NCI-H2227 treated with DMSO at 0.1 percent for 48 hours (cell line): Measurements from ENCODE around the gene PLCB1.
A peak's percentile ranks its signal among the peaks of the same experiment; 100 is the strongest.

ENCODE experiments used
- DNase-seq: peaks from one replicate; lab custom pipeline; 2025; lab: John Stamatoyannopoulos, UW

Gene PLCB1

DNA sequence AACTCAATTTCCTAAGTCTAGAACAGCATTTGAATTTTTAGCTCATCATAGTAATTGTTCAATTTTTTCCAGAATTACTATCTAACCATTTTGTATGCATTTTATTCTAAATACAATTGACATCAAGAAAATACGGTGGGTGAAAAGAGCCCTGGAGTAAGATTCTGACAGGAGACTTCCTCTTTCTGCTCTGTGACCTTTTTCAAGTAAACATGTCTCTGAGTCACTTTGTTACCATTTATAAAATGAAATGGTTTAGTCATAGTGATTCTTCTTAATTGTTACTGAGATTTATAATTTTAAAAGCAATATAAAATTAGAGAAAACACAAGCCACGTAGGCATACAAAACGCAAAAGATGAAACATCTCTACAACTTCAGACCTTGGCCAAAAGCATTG lies 80.2 kb downstream of the PLCB1 start:
- no peak for DNase-seq

DNA sequence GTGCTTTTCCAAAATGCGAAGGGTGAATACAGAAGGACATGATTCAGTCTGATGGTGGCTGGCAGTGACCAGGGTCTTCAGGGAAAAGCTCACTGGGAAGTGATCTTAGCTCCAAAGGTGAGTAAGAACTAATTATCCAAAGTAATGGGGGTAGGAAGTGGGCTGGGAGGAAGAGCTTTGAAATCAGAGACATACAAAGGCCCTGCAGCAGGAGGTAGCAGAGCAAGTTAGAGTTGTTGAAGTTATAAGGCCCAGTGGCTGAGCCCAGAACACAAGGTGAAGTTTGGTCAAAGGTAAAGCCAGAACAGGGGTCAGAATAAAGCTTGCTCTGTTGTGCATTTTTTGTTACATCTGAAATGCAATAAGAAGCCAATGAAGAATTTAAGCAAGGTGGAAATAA lies 81.2 kb downstream of the PLCB1 start:
- no peak for DNase-seq

DNA sequence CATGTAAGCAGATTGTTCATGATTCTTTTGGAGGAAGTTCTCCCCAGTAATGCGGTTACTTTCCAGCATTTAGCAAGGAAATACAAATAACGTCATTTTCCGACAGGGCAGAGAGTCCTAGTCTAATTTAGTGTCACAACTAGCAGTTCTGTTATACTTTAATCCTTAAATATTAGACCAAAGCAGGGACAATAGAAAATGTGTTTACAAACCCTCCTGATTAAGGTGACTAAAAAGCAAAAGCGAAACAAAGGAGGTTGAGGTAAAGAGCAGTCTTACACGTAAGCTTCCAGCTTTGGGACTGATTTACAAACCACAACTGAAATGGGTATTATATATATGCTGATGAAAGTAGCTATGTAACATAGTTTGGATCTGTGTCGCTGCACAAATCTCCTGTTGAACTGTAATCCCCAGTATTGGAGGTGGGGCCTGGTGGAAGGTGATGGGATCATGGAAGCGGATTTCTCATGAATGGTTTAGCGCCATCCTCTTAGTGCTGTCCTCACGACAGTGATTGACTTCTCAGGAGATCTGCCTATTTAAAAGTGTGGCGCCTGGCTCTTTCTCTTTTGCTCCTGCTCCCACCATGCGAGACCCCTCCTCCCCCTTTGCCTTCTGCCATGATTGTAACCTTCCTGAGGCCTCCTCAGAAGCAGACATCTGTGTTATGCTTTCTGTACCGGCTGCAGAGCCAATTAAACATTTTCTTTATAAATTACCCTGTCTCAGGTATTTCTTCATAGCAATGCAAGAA lies 81.9 kb downstream of the PLCB1 start:
- no peak for DNase-seq

DNA sequence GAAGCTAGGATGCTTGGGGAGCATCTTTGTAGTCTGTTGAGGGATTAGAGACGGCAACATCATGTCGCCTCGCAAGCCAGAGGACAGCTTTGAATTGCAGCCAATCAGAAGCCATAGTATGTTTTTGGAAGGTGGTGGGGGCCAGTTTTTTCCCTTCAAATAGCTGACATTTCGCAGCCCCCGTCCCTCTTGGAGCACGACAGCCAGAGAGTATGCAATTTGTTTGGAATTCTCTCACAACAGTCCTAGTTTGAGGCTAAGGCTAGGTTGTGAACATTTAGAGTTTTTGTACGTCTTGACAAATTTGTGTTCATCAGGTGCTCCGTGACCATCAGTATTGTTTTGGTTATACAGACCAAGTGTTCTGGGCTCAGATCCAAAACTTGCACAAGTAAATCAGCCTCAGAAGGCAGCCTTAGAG lies 83.3 kb downstream of the PLCB1 start:
- no peak for DNase-seq

DNA sequence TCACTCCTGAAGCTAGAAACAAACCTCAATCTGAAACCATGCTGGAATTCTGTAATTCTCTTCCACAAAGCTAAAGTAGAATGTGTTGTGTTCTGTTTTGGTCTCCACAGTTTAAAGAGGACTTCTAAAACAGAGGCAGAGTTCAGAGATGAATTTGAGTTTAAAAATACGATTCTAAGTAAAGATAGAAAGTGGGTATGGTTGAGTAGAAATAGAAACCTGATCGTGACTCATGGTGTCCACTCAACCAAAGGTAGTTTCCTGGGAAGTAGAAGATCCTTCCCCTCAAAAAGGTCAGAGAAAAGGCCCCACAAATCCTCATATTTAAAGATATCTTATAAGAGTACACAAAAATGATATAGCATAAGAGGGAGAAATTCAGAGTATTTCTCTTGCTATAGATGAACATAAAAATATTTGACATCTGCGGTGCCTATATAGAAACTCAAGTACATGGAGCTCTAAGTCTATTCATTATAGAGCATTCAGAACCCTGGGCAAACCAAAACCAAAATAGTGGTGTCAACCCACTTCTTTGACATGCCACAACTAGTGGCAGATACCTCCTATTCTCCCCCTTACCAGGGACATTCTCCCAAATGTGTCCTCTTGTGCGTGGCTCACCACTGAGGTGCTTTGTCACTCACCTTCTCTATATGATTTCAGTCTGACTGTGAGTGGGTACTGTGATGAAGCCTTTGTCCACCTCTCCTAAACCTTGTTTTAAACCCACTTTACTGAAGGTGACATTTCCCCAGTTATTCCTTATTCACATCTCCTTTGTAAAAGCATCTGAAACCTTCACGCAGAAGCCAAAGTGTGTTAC lies 84.5 kb downstream of the PLCB1 start:
- no peak for DNase-seq

DNA sequence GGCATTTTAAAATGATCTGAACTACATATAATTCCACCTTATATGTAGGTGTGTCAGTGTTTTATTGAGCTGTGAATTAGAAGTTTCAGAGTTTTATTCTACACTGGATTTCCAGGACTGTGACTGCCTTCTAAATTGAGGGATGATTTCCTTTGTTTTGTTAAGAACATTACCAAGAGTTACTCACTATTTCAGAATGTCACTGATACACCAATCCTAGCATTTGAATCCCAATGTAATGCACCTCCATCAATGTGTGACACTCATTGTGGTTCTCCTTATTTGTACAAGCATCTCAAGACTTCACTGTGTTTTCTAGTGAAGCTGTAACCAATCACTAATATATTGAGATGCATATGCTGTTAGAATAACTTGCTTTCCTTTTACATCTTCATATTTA lies 86.8 kb downstream of the PLCB1 start:
- no peak for DNase-seq

DNA sequence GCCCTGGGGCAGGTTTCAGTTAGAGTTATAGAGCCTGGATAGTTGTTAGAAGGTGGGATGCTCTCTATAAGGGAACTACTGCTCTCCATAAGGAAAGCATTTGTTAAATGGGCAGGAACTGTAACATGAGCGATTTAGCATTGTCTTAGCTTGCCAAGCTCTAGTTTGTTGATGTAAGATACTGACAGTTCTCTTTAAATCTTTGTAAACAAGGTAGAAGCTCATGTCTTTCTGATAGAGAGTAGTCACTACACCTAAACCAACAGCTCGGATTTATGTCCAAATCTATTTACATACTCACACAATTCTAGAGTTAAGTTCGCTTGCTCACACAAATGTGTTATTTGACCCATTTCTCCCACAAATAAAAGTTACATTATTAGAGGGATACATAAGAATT lies 87.3 kb downstream of the PLCB1 start:
- no peak for DNase-seq

DNA sequence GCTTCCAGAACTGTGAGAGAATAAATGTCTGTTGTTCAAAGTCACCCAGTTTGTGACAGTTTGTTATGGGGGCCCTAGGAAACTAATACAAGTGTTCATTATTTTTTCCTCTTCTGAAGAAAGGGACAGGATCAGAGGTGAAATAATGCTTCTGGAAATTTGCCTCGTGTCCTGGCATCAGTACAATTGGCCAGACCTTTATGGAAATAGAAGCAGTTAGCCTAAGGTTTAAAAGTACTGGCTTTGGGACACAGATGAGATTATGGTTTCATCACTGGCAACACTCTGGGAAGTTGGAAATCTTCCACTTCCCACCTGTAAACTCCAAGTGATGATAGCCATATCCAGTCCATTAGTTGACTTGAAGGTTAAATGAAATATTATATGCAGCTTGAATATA lies 88.7 kb downstream of the PLCB1 start:
- no peak for DNase-seq

DNA sequence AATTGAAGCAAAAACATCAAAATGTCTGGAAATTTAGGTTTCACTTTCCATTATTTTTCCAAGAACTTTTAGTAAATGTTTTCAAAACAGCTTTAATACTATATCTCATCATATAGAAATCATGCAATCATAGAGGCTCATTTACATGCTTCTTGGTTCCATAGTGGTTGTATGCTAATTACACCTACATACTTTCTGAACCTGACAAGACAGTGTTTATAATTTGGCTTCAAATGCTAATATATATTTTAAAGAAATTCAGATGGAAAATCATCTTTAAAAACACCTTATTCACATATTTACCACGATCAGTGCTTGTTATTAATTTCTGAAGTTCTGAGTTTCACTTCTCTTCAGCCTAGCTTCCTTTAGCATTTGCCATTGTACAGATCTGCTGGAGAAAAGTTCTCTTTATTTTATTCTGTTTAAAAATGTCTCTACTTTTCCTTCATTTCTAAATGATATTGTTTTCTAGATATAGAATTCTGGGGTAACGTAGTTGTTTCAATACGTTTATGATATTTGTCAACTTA lies 89.9 kb downstream of the PLCB1 start:
- no peak for DNase-seq

DNA sequence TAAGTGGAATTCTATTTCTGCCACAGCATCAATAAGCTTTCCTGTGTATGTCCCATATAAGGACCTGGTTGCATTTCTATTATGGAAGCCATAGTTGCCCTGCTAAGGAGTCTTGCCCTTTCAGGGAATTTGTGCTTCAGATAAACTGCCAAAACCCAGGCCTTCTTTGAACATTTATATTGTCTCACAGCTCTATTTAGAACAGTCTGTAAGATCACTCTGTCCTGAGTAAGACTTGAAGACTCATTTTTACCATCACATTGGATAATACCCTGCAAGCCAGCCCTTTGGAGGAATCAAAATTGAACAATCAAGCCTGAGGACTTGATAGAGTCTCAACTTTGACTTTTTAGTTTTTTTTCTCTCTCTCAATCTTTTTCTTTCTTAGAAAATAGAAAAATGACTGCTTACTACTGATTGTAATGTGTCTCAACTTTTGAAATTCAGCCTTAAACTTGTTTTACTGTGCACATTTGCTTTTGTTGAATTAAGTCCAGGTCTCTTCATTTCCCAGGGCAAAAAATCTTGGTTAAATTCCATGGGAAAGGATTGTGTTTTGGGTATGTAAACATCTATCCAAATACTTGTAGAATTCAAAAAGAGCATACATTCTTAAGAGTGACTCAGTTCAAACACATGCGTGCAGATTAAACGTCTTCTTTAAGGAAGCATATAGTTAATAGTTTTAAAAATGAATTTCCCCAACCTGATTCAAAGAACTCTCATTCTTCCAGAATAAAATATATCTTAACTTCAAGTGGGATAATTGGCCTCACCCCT lies 91.2 kb downstream of the PLCB1 start:
- peak; percentile 6 for DNase-seq

DNA sequence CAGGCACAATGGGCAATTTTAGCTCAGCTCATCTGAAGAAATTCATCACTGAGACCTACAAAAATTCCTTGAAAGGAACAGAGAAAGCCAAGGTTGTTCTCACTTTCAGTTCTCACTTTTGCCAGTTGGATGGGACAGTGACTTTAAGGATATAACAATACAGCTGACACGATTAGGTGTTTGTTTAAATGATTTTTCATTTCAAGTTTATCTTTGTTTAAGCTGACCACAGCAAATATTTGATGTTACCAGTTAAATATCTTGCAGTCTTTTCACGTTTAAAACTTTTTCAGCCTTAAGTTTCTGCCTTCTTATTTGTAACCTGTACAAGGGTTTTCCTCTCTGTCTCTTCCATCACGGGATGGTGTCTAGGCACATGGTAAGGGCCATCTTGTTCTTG lies 93.6 kb downstream of the PLCB1 start:
- no peak for DNase-seq

DNA sequence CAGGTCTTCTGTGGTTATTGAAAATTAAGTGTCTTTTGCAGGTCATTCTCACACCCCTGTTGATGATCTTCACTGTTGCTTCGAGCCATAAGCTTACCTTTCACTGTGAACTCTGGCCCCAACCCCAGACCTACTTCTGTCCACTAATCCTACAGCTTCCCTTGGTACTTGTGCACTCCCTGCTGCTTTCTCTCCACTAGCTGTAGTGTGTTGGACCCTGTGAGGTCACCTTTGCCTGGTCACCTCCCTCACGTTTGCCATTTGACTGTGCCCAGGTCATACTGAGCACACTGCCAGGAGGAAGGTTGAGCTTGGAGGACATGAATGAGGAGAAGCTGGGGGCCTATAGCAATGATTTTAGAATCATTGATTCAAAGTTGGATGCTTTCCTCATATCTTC lies 94.0 kb downstream of the PLCB1 start:
- DNase-seq: no peak

DNA sequence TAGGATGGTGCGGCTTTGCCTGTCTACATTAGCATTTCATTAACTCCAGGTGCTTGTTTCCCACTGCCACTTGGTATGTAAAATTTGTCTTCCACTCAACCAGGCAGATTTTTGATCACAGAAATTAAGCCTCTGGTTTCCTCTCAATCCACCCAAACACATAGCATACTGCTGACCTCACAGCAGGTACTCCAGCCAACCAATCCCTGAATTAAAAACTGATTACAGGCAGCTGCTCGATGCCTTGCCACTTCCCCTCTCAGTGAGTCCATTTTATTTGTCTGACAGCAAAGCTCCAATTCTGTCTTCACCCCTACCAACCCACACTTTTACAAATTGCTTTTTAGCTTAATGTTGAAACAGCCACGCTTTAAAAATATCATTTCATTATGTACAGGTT lies 95.2 kb downstream of the PLCB1 start:
- peak; percentile 11 for DNase-seq

DNA sequence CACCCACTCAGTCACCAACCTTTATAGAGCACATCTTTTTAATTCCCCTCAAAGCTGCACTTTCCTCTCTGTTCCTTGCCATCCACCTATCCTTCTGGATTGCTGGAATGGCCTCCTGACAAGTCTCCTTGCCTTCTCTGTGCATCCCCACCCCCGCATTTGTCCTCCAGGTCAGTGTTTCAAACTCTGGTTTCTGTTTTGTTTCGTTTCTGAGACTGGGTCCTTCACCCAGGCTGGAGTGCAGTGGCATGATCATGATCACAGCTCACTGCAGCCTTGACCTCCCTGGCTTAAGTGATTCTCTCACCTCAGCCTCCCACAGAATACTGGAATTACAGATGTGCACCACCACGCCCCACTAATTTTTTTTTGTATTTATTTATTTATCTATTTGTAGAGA lies 96.2 kb downstream of the PLCB1 start:
- no peak for DNase-seq

DNA sequence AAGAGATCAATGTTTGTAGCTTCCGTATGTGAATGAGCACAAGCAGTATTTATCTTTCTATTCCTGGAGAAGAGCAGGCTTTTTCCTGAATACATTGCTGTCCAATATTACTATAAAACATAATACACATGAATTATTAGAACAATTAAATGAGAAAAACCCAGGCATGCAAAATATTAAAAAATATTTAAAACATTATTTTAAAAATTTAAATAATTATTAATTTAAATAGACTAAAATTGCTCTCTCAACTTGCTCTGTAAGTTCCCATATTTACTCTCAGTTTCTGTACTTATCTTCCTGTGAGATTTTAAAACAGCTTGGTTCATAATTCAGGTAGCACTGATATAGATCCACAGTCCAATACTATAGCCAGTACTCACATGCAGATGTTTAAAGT lies 97.0 kb downstream of the PLCB1 start:
- DNase-seq: no peak

DNA sequence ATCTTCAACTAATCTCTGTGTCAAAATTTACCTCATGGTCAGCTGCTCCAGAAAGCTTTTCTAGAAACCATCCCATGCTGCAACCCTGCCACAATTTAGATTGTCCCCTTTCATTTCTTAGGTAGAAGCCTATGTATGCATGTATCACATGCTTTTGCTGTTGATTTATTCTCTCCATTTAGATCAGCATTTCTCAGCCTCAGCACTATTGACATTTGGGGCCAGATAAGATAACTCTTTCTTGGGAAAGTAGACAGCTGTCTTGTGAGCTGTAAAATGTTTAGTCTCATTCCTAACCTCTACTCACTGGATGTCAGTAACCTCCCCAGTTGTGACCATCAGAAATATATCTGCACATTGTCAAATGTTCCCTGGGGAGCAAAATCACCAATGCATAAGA lies 99.0 kb downstream of the PLCB1 start:
- no peak for DNase-seq

DNA sequence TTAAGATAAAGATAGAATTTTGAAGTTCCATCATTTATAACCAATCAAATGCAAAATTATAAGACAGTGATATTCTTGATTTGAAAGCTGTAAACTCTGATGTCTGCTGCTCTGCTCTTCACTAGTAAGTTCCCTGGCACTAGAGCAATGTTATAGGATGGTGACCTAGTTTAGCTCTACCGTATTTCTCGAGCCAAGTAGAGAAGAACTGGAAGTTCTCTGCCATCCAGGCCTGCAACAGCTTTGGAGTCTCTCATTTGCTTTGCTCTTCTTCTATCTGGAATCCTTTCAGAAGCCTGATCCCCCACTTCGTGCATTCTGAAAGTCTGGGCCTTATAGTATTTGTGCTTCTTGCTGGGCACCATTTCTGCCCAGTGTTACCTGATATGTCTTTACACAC lies 100.3 kb downstream of the PLCB1 start:
- no peak for DNase-seq

DNA sequence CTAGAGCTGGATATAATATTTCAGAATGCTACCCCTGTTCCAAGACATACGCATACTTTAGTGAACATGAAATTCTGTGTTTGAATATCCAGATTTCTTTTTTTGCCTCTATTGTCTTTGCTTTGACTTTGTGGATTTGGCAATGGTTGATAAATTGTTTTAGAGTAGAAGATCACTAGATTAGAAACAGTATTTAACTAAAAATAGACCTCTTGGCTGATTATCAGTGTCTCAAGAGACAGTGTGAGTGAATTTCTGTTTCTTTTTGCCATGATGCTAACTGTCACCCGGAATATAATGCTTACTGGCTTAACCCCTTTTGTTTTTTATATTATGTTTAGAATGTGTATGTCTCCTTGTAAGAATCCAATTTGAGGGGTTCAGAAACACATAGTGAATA lies 102.5 kb downstream of the PLCB1 start:
- no peak for DNase-seq

DNA sequence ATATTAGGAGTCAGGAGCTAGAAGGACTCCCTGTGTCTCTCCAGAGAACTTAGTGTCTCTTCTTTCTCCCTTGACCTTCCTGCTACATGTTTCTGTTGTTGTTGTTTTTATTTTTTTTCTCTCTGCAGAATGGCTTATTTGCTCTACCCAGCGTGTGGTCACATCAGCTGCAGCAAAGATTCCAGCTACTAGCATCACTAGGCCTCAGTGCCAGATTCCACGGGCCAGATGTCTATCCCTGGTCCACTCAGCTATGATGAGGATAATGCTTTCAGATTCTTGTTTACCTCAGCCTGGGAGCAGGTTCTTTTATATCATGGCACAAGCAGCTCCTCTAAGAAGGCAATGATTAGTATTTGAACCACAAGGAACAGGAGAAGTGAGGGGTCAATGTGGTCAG lies 110.0 kb downstream of the PLCB1 start:
- DNase-seq: no peak

DNA sequence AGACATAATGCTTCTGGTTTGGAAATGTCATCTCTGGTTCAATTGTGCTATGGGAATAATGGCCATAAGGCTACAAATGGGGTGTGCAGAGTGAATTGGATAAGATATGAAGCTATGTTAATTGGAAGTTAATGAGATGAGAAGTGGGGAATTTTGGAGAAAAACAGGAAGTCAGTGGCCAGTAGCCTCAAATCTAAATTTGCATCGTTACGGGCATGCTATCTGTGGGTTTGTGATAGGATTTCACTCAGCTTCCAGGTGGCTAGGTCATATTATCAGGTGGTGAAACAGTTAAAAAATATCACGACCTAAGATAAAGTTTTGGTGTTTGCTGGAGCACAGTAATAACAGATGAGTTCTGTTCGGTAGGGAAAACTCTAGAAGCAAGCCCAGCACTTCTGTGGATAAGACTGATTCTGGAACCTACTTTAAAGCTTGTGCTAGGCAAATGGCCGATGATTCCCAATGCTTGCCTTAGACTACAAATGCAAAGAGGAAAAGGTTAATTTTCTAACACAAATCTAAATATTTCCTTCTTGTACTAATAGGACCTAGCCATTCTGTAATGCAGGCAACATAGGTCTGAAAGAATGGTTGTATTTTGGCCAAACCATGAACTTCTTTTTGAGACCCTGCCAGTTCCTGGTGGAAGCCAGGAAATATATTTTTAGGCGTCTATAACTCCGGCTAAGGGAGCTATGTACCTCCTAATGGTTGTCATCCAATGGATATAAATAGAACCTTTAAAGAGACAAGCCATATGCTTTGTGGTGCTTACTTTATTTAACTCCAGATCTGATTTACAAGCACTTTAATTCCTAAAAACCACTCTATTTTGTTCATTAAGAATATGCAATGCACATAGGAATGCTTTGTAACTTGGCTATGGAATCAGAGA lies 111.0 kb downstream of the PLCB1 start:
- DNase-seq: no peak

DNA sequence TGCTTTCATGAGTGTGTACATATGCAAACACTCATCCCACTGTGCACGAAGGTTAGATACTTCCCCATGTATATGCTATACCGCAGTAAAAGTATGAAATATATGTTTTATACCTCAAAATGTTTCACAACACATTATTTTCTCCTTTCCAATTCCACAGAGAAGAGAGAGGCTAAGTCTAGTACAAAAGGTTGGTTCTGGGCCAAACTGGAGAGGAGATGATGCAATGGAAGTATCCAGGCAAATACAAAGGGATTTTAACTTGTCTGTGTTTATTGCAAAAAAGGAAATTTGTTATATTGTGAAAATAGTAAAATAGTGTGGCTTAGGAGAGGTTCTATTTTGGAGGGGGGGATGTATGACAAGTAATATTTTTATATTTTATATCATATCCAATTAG lies 112.6 kb downstream of the PLCB1 start:
- no peak for DNase-seq

DNA sequence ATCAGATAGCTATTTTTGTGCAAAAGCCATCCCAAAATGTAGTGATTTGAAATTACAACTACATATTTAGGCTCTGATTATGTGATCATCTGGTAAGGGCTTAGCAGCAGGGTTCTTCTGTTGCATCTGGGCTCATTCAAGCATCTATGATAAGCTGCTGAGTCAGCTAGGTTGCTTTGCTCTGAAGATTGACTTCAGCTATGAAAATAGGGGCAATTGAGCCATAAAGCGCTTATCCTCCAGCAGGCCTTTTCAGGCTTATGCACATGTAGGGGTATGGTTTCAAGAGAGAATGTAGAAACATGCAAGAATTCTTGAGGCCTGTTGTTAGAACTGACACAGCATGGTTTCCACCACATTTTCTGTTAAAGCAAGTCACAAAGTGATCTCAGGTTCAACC lies 114.1 kb downstream of the PLCB1 start:
- no peak for DNase-seq
